Stimulated activated naive CD8-positive, alpha-beta T cell treated with anti-CD3 and anti-CD28 coated beads, Interleukin-15, Interleukin-2, amounts not matched to agents 100 U/mL and 50 U/mL, for 24 hours (primary cell): Measurements from ENCODE around the gene GLIS1.

Experiments
- ATAC-seq: fragments of 150-1000 bp; cut with Tn5 transposase; one replicate; pipeline ENCODE4 v1.10.0; 2021
- DNase-seq: peaks from one replicate; pipeline ENCODE4 v3.0.0; 2021

The GLIS1 gene

DNA sequence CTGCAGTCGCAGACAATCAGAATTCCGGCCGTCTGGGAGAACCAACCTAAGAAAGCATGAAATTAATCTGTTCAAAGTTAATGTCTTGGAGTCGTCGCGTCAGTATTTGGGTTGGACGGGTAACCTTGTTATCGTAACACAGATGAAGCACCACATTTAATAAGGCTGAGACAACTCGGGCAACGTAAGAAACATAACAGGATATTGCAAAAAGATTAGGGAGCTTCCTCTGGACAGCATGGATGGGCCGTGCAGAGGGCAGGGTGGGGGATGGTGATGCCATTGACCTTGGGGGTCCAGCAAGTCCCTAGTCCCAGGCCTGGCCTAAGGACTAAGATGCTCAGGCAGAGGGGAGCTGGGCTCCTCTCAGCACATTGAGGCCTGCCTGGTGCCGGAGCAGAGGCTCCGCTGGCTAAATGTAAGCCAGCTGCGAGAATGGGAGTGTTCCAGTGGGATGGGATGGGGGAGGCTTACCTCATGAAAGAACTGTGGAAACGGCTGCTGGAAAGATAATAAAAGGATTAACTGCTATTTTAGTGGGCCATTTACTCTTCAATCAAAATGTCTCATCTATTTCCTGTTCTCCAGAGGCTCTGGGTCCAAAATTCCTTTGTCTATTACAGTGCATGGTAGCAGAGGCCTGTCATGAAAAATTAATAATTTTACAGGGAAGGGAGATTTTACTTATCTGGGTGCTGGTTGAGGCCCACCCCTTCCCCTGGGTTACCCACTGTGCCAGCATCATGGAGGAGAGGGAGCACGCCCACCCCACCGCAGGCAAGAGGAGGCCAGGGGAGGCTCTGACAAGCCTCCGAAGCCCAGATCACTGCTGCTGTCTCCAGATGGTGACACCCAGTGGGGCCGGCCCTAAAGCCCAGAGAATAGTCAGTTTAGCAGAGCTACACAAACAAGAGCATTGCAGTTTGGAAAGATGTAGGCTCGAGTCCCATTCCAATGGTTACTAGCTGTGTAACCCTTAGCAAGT is 148.1 kb downstream of the GLIS1 start:
- ATAC-seq = no peak
- DNase-seq = no peak

DNA sequence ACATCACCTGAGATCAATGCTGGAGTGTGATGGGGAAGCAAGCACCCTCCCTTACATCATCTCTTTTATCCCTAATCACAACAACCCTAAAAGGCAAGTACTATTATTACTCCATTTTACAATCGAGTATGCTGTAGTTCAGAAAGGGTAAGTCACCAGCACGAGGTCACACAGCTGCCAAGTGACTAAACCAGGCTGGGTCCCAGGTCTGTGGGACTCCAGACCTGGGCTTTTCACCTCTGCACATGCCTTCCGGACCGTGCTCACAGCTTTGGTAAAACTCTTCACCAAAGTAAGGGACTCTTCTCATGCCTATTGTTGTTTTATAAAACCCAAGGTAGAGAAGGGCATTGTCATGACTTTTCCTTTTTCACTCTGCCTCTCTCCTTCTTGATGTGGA is 148.9 kb downstream of the GLIS1 start:
- DNase-seq = no peak
- no peak for ATAC-seq

DNA sequence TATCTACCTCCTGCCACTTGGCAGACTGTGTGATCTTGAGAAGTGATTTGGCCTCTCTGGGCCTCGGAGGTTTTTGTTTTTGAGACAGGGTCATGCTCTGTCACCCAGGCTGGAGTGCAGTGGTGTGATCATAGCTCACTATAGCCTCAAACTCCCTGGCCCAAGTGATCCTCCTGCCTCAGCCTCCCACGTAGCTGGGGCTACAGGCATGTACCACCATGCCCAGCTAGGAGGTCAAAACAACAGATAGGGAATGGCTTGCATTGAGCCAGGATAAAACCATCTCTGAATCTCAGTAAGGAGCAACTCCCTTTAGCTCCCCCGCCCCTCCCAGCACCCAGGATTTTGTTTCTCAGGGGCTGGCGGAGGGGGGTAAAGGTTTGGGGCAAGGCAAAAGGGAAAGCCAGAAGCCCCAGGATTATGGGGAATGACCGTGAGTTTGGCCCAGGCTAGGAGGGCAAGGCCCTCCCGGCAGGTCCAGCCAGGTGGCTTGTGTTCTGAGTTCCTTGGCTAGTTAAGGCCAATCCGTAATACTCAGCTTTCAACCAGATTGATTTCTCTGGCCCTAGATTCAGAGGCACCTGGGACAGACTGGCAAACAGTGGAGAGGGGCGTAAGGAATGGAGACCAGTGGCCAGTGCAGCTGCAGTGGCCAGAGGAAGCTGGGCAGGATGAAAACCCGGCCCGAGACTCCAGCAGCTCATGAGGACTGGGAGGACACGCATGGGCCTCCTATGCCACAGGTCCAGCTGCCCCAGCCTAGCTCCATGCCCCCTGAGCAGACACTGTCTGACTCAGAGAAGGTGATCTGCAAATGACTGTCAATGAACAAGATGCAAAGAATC is 149.7 kb downstream of the GLIS1 start:
- DNase-seq = no peak
- no peak for ATAC-seq

DNA sequence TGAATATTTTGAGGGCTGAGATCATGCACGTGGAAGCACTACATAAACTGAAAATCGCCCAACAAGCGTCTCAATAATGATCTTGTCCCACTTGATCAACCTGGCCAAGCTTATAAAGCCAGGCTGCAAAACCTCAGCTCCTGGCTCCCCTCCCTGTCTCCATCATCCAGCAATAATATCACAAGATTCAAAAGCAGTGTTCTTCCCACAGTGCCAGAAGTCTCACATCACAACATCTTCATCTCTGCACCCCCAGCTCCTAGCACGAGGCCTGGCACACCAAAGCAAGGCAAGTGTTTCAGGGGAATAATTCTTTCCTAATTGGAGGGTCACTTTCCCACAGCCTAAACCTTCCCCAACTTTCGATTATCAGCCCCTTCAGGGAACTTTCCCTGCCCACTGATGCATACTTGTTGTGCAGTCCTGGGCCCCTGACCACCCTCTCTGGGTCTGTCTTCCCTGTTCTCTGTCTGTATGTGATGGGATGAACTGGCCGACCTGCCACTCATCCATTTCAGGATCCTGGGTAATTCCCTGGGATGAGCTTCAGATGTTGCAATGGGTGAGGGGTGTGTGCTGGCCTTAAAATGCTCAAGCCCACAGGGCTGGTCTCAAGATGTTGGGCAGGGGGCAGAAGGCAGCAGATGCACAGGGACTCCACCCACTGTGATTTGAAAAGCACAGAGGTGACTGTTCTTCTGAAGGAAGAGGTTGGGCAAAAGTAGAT is 150.7 kb downstream of the GLIS1 start:
- ATAC-seq (no peak), DNase-seq (no peak)

DNA sequence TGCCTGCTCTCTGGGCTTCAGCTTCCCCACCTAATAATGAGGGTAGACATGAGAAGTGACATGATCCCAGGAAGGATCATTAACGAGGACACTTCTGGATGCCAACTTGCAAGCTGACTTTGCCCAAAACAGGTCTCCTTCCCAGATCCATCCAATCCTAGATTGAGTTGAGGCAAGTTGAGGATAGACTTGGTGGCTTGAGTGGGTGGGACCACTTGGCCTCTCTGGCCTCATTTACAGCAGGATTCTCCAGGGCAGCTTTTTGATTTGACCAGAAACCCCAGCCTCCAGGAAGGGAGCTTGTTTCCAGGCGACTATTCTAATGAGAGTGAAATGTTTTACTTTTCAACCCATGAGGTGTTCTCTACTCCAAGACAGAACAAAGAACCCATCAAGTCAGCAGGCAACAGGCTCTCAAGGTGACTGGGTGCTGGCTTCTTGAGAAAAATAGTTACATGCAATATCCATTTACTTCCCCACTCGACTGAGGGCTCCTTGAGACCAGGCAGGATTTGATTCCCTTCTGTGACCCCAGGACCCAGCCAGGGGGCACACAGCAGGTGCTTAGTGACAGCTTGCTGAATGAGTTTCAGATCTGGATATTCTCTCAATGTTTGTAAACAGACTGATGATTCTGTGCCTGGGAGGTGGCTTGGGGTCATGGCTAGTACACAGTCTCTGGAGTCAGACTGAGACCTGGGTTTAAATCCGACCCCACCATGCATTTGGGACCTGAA is 151.5 kb downstream of the GLIS1 start:
- DNase-seq = no peak
- no peak for ATAC-seq

DNA sequence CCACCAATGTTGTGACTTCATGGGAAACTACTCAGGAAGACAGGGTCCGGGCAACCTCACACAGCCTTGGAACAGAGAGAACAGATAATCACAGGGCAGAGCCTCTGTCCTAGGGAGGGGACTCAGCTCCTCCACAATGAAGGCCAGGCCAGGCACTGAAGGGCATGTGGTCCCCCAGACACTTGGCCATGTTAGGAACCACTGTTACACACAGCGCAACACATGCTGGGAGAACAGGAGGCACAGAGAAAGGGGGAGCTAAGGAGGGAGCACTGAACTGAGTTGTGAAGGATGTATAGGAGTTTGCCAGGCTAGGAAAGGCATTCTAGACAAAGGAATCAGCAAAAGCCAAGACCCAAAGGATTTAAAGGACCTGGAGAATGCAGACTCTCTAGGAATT is 152.2 kb downstream of the GLIS1 start:
- no peak for ATAC-seq
- DNase-seq = no peak

DNA sequence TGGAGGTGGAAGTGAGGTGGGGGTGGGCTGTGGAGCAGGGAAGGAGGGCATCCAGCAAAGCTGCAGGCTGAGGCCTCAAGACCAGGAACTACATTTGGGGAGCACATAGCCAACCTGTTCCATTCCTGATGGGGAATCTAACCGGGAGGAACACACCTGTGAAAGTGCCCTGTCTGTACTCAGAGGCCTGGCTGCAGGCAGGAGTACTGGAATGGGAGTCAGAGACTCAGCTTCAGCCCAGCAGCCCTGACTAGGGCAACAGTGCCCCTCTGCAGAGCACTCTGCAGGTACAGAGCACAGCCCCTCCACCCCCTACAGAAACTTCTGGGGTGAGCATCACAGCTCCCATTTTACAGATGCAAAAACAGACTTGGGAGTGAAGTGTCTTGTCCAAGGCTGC is 153.4 kb downstream of the GLIS1 start:
- DNase-seq (no peak), ATAC-seq (no peak)

DNA sequence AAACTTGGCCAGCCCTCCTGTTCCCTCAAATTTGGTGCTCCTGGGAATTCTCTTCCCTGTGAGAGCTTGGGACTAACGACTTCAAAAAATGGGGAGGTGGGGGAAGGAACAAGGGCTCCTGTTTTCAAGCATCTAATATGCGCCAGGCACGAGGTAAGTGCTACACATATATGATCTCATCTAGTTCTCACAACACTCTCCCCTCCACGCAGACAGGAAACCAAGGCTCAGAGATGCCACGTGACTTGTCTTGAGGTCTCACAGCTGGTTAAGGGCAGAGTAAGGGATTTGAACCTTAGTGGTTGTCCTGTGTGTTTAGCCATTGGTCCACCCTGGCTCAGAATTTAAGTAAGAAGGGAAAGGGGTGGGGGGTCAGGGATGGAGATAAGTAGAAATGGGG is 153.8 kb downstream of the GLIS1 start:
- ATAC-seq = peak; percentile 55
- peak; percentile 29 for DNase-seq

DNA sequence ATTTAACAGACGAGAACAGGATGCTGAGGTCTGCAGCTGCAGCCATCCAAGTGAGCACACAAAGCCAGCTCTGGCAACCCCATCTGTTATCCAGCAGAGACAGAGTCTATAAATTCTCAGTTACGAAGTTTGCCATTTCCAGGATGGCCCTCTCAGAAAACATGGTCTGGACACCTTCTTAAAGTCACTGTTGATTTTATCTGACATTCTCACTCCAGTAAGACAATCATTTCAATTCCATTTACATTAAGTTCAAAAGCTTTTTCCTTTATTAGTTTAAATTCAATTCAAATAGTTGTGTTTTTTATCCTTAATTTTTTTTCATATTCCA is 154.2 kb downstream of the GLIS1 start:
- DNase-seq = no peak
- no peak for ATAC-seq

DNA sequence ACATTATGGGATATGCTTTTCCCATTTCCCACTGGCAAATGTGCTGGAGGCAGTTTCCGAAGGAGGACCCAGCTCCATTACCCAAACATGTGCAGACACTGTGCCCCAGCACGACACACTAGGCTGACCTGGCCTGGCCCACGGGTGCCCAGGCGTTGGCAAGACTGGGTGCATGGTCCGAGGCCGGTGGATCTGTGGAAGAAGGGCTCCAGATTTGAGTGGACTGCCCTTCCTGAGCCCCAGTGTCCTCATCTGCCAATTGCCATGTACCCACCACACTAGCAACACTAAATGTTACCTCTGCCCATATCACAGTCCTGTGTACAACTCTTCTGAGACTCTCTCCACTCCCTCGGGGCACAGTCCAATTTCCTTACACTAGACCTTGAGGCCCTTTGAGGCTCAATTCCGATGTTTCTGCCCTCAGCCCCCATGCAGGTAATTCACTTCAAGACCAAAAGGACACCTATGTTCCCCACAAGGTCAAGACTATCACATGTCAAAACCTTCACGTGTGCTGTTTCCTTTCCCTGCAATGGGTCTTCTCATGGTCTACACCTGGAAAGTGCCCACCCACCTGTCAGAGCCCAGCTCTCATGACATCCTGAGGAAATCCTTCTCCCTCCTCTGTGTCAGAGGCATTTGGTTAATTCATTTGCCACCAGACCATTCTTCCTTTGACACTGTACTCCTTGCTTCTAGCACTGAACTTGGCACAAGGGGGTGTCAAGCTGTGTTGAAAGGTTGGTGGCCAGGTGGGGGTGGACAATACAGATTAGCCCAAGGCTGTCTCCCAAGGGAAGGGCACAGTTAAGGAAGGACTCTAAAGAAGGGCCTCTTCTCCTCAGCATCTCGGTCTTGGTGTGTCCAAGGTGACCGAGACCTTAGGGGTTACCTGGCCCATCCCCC is 154.8 kb downstream of the GLIS1 start:
- DNase-seq (no peak), ATAC-seq (no peak)

DNA sequence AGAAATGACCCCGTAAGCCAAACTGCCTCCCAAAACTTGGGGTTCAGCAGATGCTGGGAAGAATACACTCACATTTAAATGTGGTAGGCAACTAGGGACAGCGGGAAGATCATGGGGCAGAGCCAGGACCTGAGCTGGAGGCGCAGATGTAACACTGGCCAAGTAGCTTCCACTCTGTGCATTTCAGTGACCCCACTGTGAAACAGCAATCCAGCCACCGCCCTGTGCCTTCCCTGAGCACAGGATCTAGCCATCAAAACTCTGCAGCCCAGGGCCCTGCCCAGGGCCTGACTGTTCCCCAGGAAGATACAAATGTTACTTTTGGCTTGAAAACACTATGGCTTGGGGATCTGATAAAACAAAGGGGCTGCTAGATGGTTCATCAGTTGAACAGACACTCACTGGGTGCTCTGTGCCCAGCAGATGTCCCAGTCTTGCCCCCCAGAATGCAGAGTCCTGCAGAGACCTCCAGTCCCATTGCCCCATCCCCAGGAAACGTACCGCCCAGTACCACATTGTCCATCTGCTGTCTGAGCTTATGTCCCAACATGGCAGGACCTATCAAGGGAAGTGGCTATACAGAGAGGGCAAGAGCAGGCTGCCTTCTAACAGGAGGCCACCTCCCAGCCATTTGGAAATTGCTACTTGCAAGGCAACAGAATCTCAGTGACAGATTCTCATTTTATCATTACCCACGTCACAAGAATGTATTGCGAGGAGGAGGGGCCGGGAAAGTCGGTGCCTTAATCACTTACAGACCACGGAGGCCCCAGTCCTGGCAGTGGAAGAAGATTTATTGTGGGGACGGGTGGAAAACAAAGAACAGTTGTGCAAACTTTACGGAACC is 155.7 kb downstream of the GLIS1 start:
- DNase-seq (no peak), ATAC-seq (no peak)

DNA sequence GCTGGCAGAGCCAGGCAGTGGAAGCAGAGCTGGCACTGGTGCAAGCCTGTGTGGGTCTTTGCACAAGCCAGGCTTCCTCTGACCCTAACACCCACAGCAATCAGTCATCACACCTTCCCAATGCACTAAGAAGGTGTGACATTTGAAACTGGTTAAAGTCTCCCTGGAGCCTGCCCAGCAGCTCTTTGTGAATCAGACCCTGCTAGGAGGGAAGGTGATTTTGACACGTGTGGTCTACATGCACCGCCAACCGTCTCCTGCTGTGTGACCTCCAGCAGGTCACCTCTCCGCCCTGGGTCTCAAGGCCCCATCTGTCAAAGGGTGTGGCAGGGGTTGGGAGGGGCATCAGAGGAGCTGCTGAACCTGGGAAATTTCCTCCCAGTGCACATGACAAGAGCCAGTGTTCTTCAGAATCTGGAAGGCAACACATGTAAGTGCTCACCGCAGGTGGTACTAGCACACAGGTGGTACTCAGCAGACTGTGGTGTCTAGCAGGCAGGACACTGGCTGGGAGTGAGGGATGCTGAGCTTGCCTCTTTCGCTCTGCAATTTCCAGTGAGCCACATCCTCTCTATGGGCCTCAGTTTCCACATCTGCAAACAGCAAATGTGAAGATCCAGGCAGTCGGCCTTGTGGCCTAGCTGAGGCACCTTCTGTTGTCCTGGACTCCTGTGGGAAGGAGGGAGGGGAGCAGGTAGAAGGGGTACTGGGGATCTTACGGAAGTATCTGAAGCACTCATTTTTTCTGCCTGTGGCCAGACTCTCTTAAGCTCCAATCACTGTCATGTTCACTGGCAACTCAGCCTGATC is 156.5 kb downstream of the GLIS1 start:
- ATAC-seq (peak; percentile 60), DNase-seq (no peak)

DNA sequence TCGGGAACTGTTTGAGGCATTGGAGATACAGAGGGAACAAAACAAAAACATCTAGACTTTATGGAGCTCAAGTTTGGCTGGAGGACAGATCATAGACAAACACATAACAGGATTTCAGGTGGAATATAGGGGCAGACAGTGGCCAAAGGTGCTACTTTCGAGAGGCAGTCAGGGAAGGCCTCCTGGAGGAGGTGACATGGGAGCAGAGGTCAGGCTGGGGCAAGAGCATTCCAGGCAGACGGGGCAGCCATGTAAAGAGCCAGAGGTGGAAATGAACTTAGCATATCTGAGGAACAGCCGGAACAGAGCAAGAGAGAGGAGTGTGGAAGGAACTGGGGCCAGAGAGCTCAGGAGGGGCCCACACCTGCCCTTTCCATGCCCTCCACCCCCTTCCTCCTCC is 157.5 kb downstream of the GLIS1 start:
- ATAC-seq (no peak), DNase-seq (no peak)

DNA sequence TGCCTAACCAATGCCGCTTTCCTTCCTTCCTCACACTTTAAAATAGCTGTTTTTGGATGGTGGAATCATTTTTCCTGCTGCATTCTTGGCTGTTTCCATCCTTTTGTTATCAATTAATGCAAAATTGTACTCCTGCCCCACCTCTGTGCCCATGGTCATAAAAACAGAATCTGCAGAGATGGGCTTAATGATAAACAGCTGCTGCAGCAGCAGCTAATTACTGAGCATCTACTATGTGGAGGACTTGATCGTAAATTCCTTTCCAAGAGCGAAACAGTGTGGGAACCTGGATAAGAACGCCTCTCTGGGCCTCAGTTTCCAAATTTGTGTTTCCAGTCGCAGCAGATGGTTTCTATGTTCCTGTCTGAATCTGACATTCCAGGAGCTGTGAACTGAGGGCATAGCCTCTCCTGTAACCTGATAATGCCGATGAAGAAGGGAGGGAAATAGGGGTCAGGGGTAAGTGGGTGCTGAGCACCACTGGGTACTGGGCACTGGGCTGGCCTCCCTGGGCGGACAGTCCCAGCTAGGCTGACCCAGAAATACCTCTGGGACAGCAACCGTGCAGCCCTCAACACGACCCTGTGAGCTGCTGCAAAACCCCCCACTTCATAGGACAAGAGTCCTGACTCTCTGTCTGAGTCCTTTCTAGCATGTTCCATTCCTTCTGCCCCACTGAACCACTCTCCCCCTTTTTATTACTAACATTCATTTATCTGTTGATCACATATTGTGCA is 158.1 kb downstream of the GLIS1 start:
- ATAC-seq = no peak
- no peak for DNase-seq

DNA sequence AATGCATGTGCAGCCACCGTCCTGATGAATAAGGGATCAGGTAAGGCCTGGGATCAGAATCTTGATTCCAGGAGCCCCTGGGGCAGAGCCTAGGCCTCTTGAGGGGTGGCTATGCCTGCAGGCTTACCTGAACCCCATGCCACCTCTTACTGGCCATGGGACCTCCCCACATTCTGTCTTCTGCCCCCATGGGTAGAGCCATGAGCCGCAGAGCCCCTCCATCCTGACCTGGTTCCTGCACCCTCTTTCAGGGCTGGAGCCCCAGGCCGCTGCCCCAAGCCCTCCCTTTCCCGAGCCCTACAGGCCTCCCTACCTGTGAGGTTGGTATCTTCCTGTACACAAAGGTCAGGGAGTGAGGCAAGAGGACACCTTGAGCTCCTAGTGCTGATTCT is 159.0 kb downstream of the GLIS1 start:
- DNase-seq (no peak), ATAC-seq (no peak)

DNA sequence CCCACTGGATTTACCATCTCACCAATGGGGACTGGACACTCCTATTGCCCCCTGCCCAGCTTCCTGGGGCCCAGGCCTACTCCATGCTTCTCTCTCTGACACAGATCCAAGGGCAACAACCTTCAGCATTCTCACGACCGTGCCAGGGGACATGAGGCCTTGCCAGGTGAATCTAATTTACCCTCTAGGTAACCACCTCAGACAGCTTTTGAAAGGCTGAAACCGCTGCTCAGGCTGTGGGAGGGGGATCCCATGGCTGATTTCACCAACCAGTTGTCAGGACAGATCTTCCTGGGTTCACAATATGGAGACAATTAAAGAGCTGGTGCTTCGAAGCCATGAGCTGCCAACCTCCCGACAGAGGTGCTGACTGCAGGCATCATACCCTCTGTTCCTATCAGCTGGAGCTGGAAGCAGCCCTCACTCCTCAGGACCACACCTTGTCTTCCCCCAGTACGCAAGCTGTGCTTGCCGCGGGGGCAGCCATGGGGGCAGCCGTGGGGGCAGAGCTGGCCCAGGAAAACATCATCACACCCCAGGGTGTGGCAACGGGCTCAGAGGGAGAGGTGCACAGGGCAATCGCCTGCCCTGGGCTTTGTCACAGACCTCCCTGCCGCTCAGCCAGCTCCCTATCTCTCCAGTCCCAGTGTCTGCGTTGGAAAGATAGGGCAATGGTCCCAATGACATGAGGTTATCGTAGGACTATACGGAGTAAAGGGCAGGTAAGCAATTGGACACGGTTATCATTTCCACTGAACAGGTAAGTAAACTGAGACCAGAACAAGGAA is 159.5 kb downstream of the GLIS1 start:
- ATAC-seq (no peak), DNase-seq (no peak)

DNA sequence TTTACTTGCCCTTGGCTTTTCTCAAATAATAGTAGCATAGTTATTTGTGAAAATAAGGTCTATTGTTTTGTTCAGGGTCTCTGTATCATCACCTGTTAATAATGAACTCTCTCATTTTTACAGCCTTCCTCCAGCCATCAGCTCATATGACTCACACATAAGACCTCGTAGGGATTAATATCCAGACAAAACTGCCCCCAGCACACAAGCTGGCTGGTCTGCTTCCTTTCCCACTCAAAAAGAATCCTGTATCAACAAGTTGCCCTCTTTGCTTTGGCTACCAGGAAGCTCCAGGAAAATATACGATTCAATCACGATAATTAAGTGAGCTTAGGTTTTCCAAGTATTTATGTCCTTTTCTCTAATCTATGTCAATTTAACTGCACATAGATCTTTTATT is 160.6 kb downstream of the GLIS1 start:
- no peak for DNase-seq
- ATAC-seq = no peak

DNA sequence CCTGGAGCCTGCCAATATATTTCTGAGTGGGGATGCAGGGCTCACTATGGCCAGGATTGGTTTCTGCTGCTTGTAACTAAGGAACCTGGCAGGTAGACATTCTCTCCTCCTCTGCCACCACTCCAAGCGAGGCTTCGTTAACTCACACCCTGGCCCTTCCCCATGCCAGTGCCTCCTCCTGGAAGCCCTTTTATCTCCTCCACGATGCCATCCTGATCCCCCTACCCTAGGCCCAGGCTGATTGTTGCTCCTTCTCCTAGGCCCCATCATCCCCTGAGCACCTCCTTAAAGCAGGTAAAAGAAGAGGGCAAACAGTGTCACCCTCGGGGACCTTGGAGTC is 161.2 kb downstream of the GLIS1 start:
- ATAC-seq = no peak
- no peak for DNase-seq
